AML-193 (cell line): ENCODE results near the gene NEUROD6.

ENCODE experiments used
- DNase-seq, 2 experiments: peaks; one replicate each; lab custom pipeline; 2025; lab: John Stamatoyannopoulos, UW

NEUROD6 gene

GRCh38 chr7:31340603-31341002, at the start of gene NEUROD6:
Gene NEUROD6 (minus strand): TSS chr7:31340726. CDS start chr7:31339268, 1,458 bp downstream.
- no peak for DNase-seq

GRCh38 chr7:31384466-31384865, 43.9 kb upstream of the NEUROD6 start:
- DNase-seq: no peak

- DNase-seq: no peak
Measured at GRCh38 chr7:31382722-31383121, 42.2 kb upstream of the NEUROD6 start.

- peak; percentile 3 to 24 for DNase-seq
Measured at GRCh38 chr7:31373337-31374289, 33.1 kb upstream of the NEUROD6 start.

GRCh38 chr7:31372231-31372959, 31.9 kb upstream of the NEUROD6 start:
- no peak for DNase-seq

GRCh38 chr7:31371621-31372020, 31.1 kb upstream of the NEUROD6 start:
- no peak for DNase-seq

GRCh38 chr7:31370609-31371008, 30.1 kb upstream of the NEUROD6 start:
- DNase-seq: no peak

GRCh38 chr7:31368620-31369019, 28.1 kb upstream of the NEUROD6 start:
- no peak for DNase-seq

GRCh38 chr7:31363496-31363895, 23.0 kb upstream of the NEUROD6 start:
- DNase-seq: no peak

- DNase-seq: no peak
Measured at GRCh38 chr7:31363051-31363450, 22.5 kb upstream of the NEUROD6 start.

- no peak for DNase-seq
Measured at GRCh38 chr7:31362401-31362800, 21.9 kb upstream of the NEUROD6 start.

- no peak for DNase-seq
Measured at GRCh38 chr7:31358467-31358866, 17.9 kb upstream of the NEUROD6 start.

- DNase-seq: no peak
Measured at GRCh38 chr7:31345421-31345820, 4.9 kb upstream of the NEUROD6 start.

GRCh38 chr7:31343516-31344305, 3.2 kb upstream of the NEUROD6 start:
- no peak for DNase-seq

- DNase-seq: no peak
Measured at GRCh38 chr7:31341141-31341540, 615 bp upstream of the NEUROD6 start.

- DNase-seq: no peak
Measured at GRCh38 chr7:31340051-31340450, 475 bp downstream of the NEUROD6 start.

- no peak for DNase-seq
Measured at GRCh38 chr7:31338706-31339105, 1.8 kb downstream of the NEUROD6 start.

- no peak for DNase-seq
Measured at GRCh38 chr7:31337002-31337565, 3.4 kb downstream of the NEUROD6 start.

- DNase-seq: no peak
Measured at GRCh38 chr7:31336202-31337001, 4.1 kb downstream of the NEUROD6 start.

GRCh38 chr7:31335884-31336201, 4.7 kb downstream of the NEUROD6 start:
- DNase-seq: no peak

GRCh38 chr7:31335161-31335856, 5.2 kb downstream of the NEUROD6 start:
- no peak for DNase-seq
